Left lung (tissue), 10 donors: Measurements from ENCODE around the gene PIK3R2. TPM values are rescaled to one million over a fixed set of nuclear protein-coding genes. Genes with fewer than 3 reads are reported as not detected.

Experiments used
- ATAC-seq: fragments of 200-7000 bp; cut with Tn5 transposase; one replicate; pipeline ENCODE4 v1.9.1; 2020; ENCODE audit warnings: moderate library complexity
- DNase-seq, 4 donors: peaks; one replicate each; pipeline ENCODE4 v3.0.0-alpha.2; 2013 to 2020
- H3K27ac ChIP-seq, 2 donors: fragments of 200-600 bp; sonication (generic) in 1 of 2; one replicate each; pipeline versions ENCODE4 v1.5.0 to v1.8.0; 2020 to 2021
- H3K27me3 ChIP-seq, 2 donors: fragments of 200-600 bp; sonication (generic) in 1 of 2; one replicate each; pipeline versions ENCODE4 v1.5.0 to v1.8.0; 2020 to 2021
- H3K36me3 ChIP-seq, 2 donors: fragments of 200-600 bp; sonication (generic) in 1 of 2; one replicate each; pipeline versions ENCODE4 v1.5.0 to v1.8.0; 2020 to 2021
- H3K4me1 ChIP-seq, 2 donors: fragments of 200-600 bp; one replicate each; pipeline ENCODE4 v1.8.0; 2021
- H3K4me3 ChIP-seq, 2 donors: fragments of 200-600 bp; sonication (generic) in 1 of 2; one replicate each; pipeline versions ENCODE4 v1.5.0 to v1.8.0; 2020 to 2021; ENCODE audit warnings: mild to moderate bottlenecking in 1 of 2
- H3K9me3 ChIP-seq, 2 donors: fragments of 200-600 bp; sonication (generic) in 1 of 2; one replicate each; pipeline versions ENCODE4 v1.5.0 to v1.8.0; 2020 to 2021
- intact Hi-C, 2 donors: fragments of 100-400 bp; cut with DNase I; formaldehyde crosslinking; loops; one replicate each; pipeline versions ENCODE4 v1.11.2 to v1.14.2; 2022
- polyA plus RNA-seq, 6 donors: library from polyadenylated mRNA; unstranded; fragments of 120-200 nt; gene quantifications; one replicate each; pipeline ENCODE4 v1.2.1, GENCODE V29; 2013; ENCODE audit not compliant: insufficient read length in 6 of 6
- total RNA-seq, 2 donors: library from RNA; stranded (reverse); fragmentation: NEBNext Ultra II Directional; extraction: Animal tissue kit (Norgen Biotek cat#: 25700); gene quantifications; one replicate each; pipeline ENCODE4 v1.2.1, GENCODE V29; 2021
- TF ChIP-seq, protein P1 (sequence below), 2 donors: fragments of 200-600 bp; sonication (generic) in 1 of 2; IDR thresholded peaks; one replicate each; pipeline versions ENCODE4 v1.5.0 to v1.8.0; 2021; ENCODE audit warnings: antibody characterized with exemption in 2 of 2
- donor health status: DM: no; HTN: yes; CAD: no.
- donor health status: DM: no; HTN: no; CAD: no.

The PIK3R2 gene
- total and polyA plus RNA-seq, 8 donors = 25.7 to 37.7 (median 32.5) TPM

DNA sequence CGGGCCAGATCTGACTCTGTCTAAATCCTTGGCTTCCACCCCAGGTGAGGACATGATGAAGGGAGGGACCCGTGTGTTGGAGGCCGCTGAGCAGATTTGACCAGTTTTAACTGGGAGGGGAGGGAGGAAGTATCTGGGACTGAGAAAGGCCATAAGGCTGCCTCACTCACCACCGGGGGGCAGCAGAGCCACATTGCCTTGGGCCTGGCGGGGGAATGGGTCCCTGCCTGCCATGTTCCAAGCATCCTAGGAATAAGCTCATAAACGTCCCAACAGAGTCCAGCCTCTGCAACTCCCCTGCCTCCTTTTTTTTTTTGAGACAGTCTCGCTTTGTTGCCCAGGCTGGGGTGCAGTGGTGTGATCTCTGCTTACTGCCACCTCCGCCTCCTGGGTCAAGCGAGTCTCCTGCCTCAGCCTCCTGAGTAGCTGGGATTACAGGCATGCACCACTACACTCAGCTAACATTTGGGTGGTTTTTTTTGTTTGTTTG, 39.9 kb upstream of the PIK3R2 start:
- intact Hi-C loops = loop anchor here in 1 of 2 donors (5.0 kb wide), 1 partner anchor 54 kb away; no protein-coding TSS in a partner anchor

DNA sequence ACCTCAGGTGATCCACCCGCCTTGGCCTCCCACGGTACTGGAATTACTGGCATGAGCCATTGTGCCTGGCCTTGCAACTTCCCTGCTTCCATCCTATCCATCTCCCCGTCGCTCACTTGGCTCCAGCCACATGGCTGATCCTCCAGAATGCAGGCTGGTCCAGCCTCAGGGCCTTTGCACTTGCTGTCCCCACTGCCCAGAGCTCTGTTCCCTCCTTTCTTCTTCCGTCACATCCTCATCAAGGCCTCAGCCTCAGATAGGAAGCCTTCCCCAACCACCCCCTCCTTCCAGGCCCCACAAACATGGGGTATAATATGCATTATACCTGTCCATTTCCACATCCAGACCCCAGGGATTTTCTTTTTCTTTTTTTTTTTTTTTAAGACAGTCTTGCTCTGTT, 39.1 kb upstream of the PIK3R2 start:
- no peak for ATAC-seq
- intact Hi-C loops = loop anchor here in 1 of 2 donors (5.0 kb wide), 1 partner anchor 53 kb away; no protein-coding TSS in a partner anchor
- H3K4me3 ChIP-seq = no peak overlapping the region
- no peaks in the 10 kb centered on the region for H3K9me3 ChIP-seq
- peaks cover 0 to 19% of the 10 kb centered on the region in 2 donors for H3K27me3 ChIP-seq
- H3K36me3 ChIP-seq = peaks cover 0 to 24% of the 10 kb centered on the region in 2 donors
- H3K27ac ChIP-seq = no peak overlapping the region
- H3K4me1 ChIP-seq = peaks cover 12 to 70% of the 10 kb centered on the region in 2 donors
- TF ChIP-seq, protein P1, sequence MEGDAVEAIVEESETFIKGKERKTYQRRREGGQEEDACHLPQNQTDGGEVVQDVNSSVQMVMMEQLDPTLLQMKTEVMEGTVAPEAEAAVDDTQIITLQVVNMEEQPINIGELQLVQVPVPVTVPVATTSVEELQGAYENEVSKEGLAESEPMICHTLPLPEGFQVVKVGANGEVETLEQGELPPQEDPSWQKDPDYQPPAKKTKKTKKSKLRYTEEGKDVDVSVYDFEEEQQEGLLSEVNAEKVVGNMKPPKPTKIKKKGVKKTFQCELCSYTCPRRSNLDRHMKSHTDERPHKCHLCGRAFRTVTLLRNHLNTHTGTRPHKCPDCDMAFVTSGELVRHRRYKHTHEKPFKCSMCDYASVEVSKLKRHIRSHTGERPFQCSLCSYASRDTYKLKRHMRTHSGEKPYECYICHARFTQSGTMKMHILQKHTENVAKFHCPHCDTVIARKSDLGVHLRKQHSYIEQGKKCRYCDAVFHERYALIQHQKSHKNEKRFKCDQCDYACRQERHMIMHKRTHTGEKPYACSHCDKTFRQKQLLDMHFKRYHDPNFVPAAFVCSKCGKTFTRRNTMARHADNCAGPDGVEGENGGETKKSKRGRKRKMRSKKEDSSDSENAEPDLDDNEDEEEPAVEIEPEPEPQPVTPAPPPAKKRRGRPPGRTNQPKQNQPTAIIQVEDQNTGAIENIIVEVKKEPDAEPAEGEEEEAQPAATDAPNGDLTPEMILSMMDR (IDR thresholded peaks at IDR 0.05) = no peak
- no peak for DNase-seq

More for the DNA sequence above, 39.9 kb upstream of the PIK3R2 start:
- Histone ChIP-seq H3K9me3 (no peaks in the 10 kb centered on the region), H3K4me3 (no peak overlapping the region), H3K4me1 (peaks cover 9 to 70% of the 10 kb centered on the region in 2 donors), H3K36me3 (peaks cover 0 to 24% of the 10 kb centered on the region in 2 donors), H3K27me3 (peaks cover 0 to 19% of the 10 kb centered on the region in 2 donors), H3K27ac (peak overlapping the region in 1 of 2 donors; percentile 23)
- TF ChIP-seq, protein P1 (IDR thresholded peaks at IDR 0.05) = peak; percentile 74 to 90
- peak; percentile 61 for ATAC-seq
- peak; percentile 65 to 95 (median 87) for DNase-seq

DNA sequence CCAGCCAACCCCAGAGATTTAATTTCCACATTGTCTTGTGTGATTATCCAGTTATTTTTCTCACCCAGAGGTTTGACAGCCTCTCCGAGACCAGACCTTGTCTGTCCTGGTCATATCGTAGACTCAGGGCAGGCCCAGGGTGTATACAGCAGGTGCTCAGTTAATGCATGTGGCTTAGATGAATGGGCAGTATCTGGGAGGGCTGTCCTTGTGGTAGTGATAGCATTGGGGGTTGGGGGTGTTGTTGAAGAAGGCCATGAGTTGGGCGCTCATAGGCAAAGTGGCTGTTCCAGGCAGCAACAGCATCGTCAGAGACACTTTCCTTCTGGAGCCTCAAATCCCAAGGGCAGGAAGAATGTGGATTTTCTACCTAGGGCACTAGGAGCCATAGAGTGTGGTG, 38.5 kb upstream of the PIK3R2 start:
- intact Hi-C loops = loop anchor here in 1 of 2 donors (5.0 kb wide), 1 partner anchor 53 kb away; no protein-coding TSS in a partner anchor
- Histone ChIP-seq H3K27me3 (peaks cover 0 to 16% of the 10 kb centered on the region in 2 donors), H3K9me3 (no peaks in the 10 kb centered on the region), H3K36me3 (peaks cover 0 to 24% of the 10 kb centered on the region in 2 donors), H3K27ac (no peak overlapping the region), H3K4me1 (peaks cover 12 to 70% of the 10 kb centered on the region in 2 donors), H3K4me3 (no peak overlapping the region)
- TF ChIP-seq, protein P1 (IDR thresholded peaks at IDR 0.05) = no peak
- ATAC-seq = no peak
- DNase-seq = no peak

DNA sequence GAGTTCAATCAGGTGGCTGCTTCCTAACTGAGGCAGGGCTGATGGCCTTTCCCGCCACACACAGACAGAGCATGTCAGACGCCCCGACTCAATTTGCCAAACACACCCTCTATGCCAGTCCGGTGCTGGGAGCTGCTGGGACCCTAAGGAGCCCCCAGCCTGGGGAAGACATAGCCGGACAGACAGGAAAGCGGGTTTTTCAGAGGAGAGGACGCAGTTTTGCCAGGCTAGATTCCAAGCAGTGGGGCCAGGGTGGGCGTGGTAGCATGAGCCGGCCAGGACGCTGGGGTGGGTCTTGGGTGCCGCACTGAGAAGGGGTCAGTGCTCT, 35.6 kb upstream of the PIK3R2 start:
- H3K27me3 ChIP-seq = no peaks in the 10 kb centered on the region
- intact Hi-C loops = no loop called here
- DNase-seq (no peak), ATAC-seq (no peak)
- peaks cover 8 to 54% of the 10 kb centered on the region in 2 donors for H3K4me1 ChIP-seq
- peak overlapping the region in 1 of 2 donors; percentile 66 for H3K27ac ChIP-seq
- TF ChIP-seq, protein P1 (IDR thresholded peaks at IDR 0.05) = no peak
- no peaks in the 10 kb centered on the region for H3K9me3 ChIP-seq
- peak overlapping the region; percentile 15 to 68 for H3K4me3 ChIP-seq
- H3K36me3 ChIP-seq = peaks cover 0 to 46% of the 10 kb centered on the region in 2 donors

DNA sequence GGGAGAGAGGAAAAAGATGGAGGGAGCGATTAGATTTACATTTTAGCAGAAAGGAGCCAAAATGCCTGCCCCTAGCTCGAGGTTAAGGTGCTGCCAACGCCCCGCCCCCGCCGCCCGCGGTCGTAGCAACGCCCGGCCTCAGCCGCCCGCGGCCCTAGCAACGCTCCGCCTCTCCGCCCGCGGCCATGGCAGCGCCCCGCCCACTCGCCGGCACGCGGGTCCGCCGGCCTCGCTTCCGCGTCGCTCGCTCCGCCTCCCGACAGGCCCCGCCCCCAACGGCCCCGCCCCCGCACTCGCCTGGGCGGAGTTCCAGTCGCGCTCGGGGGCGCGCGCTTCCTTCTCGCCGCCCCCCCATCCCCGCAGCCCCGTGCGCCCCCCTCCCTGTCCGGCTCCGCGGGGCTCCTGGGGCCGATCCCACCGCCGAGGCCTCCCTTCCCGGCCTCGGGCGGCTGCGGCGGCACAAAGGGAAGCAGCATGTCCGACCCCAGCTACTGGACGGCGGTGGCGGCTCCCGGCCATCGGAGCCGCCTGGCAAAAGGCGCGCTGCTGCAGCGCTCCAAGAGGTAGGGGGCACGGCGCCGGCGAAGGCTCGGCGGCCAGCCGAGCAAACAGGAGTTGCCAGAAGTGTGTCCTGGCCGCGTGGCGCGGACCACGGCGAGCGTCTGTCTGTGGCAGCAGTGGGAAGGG, 35.1 kb upstream of the PIK3R2 start:
- no peaks in the 10 kb centered on the region for H3K9me3 ChIP-seq

More for the DNA sequence above, 35.1 kb upstream of the PIK3R2 start:
- Histone ChIP-seq H3K4me3 (peak overlapping the region; percentile 61 to 68), H3K27me3 (no peaks in the 10 kb centered on the region), H3K36me3 (peaks cover 0 to 51% of the 10 kb centered on the region in 2 donors), H3K27ac (peak overlapping the region; percentile 5 to 66), H3K4me1 (peaks cover 8 to 50% of the 10 kb centered on the region in 2 donors)
- intact Hi-C loops = no loop called here
- DNase-seq = peak; percentile 84 to 99 (median 93)
- ATAC-seq = peak; percentile 96
- TF ChIP-seq, protein P1 (IDR thresholded peaks at IDR 0.05) = no peak
